K562 (cell line): ENCODE measurements around the gene SNCB. TPM values are rescaled to one million over a fixed set of nuclear protein-coding genes. Genes with fewer than 3 reads are reported as not detected.

ENCODE experiments used
- BCOR ChIP-seq: fragments of 450-650 bp; IDR thresholded peaks from 2 replicates; pipeline ENCODE4 v1.6.1; 2016
- DMBX1 ChIP-seq: fragments of 250-450 bp; sonication (Bioruptor Pico); IDR thresholded peaks from 2 replicates; pipeline ENCODE4 v1.8.0; 2022; ENCODE audit warnings: inconsistent platforms, mild to moderate bottlenecking, moderate library complexity, borderline replicate concordance
- FIP1L1 ChIP-seq: fragments of 200-400 bp; formaldehyde crosslinking; IDR thresholded peaks from 2 replicates; pipeline ENCODE4 v1.6.1; 2018; ENCODE audit warnings: mild to moderate bottlenecking, low read depth, low read length; ENCODE audit not compliant: poor library complexity, severe bottlenecking
- MED1 ChIP-seq: sonication (generic); formaldehyde crosslinking; IDR thresholded peaks from 2 replicates; pipeline ENCODE4 v1.8.1; 2023; ENCODE audit warnings: missing genetic modification reagents, borderline replicate concordance
- PRMT5 ChIP-seq: sonication (generic); formaldehyde crosslinking; IDR thresholded peaks from 2 replicates; pipeline ENCODE4 v1.5.0; 2020; ENCODE audit warnings: missing genetic modification reagents
- RAD21 ChIP-seq, 2 experiments: fragments of 250-450 bp in 1 of 2; fragments of 450-650 bp in 1 of 2; sonication (Bioruptor Pico) in 1 of 2; formaldehyde crosslinking in 1 of 2; IDR thresholded peaks in 1 of 2; conservative IDR thresholded peaks in 1 of 2; 2 replicates each; pipeline versions ENCODE4 v1.4.0 to v1.8.0; 2020 to 2022; ENCODE audit warnings: mild to moderate bottlenecking in 2 of 2, moderate library complexity in 1 of 2
- SAP30 ChIP-seq: fragments of 200-600 bp; sonication (generic); IDR thresholded peaks from 2 replicates; pipeline ENCODE4 v1.6.1; 2012; ENCODE audit warnings: borderline replicate concordance, low read depth, mild to moderate bottlenecking, moderate library complexity, low read length, control low read depth, inconsistent platforms; ENCODE audit not compliant: insufficient read depth, poor library complexity, severe bottlenecking
- SRSF3 ChIP-seq: fragments of 200-400 bp; formaldehyde crosslinking; IDR thresholded peaks from 2 replicates; pipeline ENCODE4 v1.6.1; 2016; ENCODE audit warnings: mild to moderate bottlenecking, low read length, moderate library complexity; ENCODE audit not compliant: insufficient read depth
- TGIF2 ChIP-seq: sonication (generic); formaldehyde crosslinking; IDR thresholded peaks from 2 replicates; pipeline ENCODE4 v1.8.1; 2022; ENCODE audit warnings: mild to moderate bottlenecking, missing genetic modification reagents, moderate library complexity
- TOE1 ChIP-seq, 2 experiments: fragments of 450-650 bp in 1 of 2; sonication (generic) in 1 of 2; formaldehyde crosslinking in 1 of 2; IDR thresholded peaks; 2 replicates each; pipeline versions ENCODE4 v1.7.1 to v1.8.0; 2016 to 2022; ENCODE audit warnings: borderline replicate concordance in 2 of 2, mild to moderate bottlenecking in 2 of 2, antibody characterized with exemption in 1 of 2, inconsistent platforms in 1 of 2, low read depth in 1 of 2, missing genetic modification reagents in 1 of 2, moderate library complexity in 1 of 2
- YBX1 ChIP-seq: fragments of 450-650 bp; IDR thresholded peaks from 2 replicates; pipeline ENCODE4 v1.7.1; 2016; ENCODE audit warnings: mild to moderate bottlenecking
- ZBED1 ChIP-seq: IDR thresholded peaks from 2 replicates; pipeline ENCODE4 v1.6.1; 2014
- ZNF212 ChIP-seq: fragments of 450-650 bp; formaldehyde crosslinking; IDR thresholded peaks from 2 replicates; pipeline ENCODE4 v1.4.0; 2020; ENCODE audit warnings: mild to moderate bottlenecking
- polyA plus RNA-seq, 8 experiments: library from polyadenylated mRNA; depleted of rRNA in 4 of 8; stranded (reverse) in 5 of 8; unstranded in 3 of 8; fragments of >200 nt; fragmentation: Nextera tagmentation in 2 of 8; fragmentation: Illumina TruSeq in 1 of 8; extraction: Ambion mirVana in 2 of 8; extraction: Trizol in 1 of 8; gene quantifications; 2 replicates each; pipeline versions ENCODE4 v1.2.1 to v1.2.3, GENCODE V29; 2011 to 2014; ENCODE audit warnings: inconsistent platforms in 1 of 8, missing spikeins in 1 of 8
- total RNA-seq, 7 experiments: library from RNA; depleted of rRNA in 6 of 7; stranded (reverse); fragments of >200 nt in 6 of 7; fragmentation: Illumina TruSeq in 2 of 7; extraction: Trizol in 2 of 7; gene quantifications; 2 replicates each; pipeline versions ENCODE4 v1.2.1 to v1.2.3, GENCODE V29; 2011 to 2021; ENCODE audit warnings: low replicate concordance in 1 of 7
- TF ChIP-seq, protein P1 (sequence below): fragments of 250-450 bp; sonication (Bioruptor Pico); IDR thresholded peaks from 2 replicates; pipeline ENCODE4 v1.8.0; 2022; ENCODE audit warnings: inconsistent platforms
- TF ChIP-seq, protein P2 (sequence below): sonication (generic); IDR thresholded peaks from 2 replicates; pipeline ENCODE4 v1.6.1; 2016
- TF ChIP-seq, protein P3 (sequence below): IDR thresholded peaks from 3 replicates; pipeline ENCODE4 v1.6.1; 2011; ENCODE audit warnings: borderline replicate concordance, mild to moderate bottlenecking, moderate library complexity; ENCODE audit not compliant: insufficient read length; ENCODE audit errors: extremely low read depth
- TF ChIP-seq, protein P4 (sequence below): sonication (generic); formaldehyde crosslinking; IDR thresholded peaks from 2 replicates; pipeline ENCODE4 v1.8.0; 2022; ENCODE audit warnings: missing genetic modification reagents, mild to moderate bottlenecking, borderline replicate concordance

Gene SNCB
- total and polyA plus RNA-seq, 9 of the 15 experiments (the other 6 are each of a cell fraction or from before 2014, with no cell fraction given): not detected

DNA sequence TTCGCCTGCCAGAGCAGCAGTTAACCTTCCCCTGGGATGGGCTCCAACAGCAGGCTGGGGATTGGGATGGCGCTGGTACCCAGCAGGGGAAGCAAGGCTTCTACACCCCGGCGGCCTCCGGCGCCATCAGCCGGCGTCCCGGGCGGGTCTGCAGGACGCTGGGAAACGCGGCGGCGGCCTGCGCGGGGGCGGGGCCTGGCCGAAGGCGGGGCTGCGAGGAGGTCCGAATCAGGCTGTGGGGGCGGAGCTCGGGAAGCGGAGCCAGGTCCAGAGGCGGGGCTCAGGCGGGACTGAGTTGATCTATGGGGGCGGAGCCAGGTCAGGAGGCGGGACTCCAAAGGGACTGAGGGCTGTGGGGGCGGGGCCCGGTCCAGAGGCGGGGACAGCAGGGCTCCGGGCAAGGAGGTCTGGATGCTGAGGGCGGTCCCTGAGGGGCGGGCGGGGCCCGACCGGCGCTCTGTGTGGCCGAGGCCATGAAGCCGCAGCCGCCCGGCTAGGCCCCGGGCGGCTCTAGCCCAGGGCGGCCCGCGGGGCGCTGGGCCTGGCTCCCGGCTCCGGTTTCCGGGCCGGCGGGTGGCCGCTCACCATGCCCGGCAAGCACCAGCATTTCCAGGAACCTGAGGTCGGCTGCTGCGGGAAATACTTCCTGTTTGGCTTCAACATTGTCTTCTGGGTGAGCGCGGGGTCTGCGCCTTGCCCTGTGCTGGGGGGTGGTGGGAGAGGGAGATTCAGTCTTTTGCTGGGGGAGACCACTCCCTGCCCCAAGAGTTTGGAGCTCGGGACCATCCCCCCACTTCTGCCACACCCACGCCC is 16.9 kb upstream of the SNCB start, which contains the start of gene TSPAN17 (continued):
- TF ChIP-seq TOE1 (IDR thresholded peaks at IDR 0.05; ENCODE audit: borderline replicate concordance) (no peak), TOE1 (CRISPR knock-in tag; IDR thresholded peaks at IDR 0.05; ENCODE audit: borderline replicate concordance, low read depth) (no peak), ZNF212 (CRISPR knock-in tag) (no peak), SRSF3 (no peak), SAP30 (no peak), YBX1 (no peak), ZBED1 (no peak), FIP1L1 (no peak), BCOR (no peak), RAD21 (CRISPR knock-in tag; conservative IDR thresholded peaks at IDR 0.05 in 1 of 2, IDR thresholded peaks at IDR 0.05 in 1 of 2) (peak; percentile 60 to 65), MED1 (CRISPR knock-in tag) (no peak), DMBX1 (CRISPR knock-in tag) (no peak), PRMT5 (CRISPR knock-in tag) (no peak), TGIF2 (CRISPR knock-in tag) (no peak)
- TF ChIP-seq, protein P1, sequence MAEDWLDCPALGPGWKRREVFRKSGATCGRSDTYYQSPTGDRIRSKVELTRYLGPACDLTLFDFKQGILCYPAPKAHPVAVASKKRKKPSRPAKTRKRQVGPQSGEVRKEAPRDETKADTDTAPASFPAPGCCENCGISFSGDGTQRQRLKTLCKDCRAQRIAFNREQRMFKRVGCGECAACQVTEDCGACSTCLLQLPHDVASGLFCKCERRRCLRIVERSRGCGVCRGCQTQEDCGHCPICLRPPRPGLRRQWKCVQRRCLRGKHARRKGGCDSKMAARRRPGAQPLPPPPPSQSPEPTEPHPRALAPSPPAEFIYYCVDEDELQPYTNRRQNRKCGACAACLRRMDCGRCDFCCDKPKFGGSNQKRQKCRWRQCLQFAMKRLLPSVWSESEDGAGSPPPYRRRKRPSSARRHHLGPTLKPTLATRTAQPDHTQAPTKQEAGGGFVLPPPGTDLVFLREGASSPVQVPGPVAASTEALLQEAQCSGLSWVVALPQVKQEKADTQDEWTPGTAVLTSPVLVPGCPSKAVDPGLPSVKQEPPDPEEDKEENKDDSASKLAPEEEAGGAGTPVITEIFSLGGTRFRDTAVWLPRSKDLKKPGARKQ (CRISPR knock-in tag): no peak
- TF ChIP-seq, protein P2, sequence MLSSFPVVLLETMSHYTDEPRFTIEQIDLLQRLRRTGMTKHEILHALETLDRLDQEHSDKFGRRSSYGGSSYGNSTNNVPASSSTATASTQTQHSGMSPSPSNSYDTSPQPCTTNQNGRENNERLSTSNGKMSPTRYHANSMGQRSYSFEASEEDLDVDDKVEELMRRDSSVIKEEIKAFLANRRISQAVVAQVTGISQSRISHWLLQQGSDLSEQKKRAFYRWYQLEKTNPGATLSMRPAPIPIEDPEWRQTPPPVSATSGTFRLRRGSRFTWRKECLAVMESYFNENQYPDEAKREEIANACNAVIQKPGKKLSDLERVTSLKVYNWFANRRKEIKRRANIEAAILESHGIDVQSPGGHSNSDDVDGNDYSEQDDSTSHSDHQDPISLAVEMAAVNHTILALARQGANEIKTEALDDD: no peak
- TF ChIP-seq, protein P3, sequence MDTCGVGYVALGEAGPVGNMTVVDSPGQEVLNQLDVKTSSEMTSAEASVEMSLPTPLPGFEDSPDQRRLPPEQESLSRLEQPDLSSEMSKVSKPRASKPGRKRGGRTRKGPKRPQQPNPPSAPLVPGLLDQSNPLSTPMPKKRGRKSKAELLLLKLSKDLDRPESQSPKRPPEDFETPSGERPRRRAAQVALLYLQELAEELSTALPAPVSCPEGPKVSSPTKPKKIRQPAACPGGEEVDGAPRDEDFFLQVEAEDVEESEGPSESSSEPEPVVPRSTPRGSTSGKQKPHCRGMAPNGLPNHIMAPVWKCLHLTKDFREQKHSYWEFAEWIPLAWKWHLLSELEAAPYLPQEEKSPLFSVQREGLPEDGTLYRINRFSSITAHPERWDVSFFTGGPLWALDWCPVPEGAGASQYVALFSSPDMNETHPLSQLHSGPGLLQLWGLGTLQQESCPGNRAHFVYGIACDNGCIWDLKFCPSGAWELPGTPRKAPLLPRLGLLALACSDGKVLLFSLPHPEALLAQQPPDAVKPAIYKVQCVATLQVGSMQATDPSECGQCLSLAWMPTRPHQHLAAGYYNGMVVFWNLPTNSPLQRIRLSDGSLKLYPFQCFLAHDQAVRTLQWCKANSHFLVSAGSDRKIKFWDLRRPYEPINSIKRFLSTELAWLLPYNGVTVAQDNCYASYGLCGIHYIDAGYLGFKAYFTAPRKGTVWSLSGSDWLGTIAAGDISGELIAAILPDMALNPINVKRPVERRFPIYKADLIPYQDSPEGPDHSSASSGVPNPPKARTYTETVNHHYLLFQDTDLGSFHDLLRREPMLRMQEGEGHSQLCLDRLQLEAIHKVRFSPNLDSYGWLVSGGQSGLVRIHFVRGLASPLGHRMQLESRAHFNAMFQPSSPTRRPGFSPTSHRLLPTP: no peak
- TF ChIP-seq, protein P4, sequence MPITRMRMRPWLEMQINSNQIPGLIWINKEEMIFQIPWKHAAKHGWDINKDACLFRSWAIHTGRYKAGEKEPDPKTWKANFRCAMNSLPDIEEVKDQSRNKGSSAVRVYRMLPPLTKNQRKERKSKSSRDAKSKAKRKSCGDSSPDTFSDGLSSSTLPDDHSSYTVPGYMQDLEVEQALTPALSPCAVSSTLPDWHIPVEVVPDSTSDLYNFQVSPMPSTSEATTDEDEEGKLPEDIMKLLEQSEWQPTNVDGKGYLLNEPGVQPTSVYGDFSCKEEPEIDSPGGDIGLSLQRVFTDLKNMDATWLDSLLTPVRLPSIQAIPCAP: no peak
